Measurements from ENCODE around the gene CCL13.

- TF ChIP-seq RARB (CRISPR knock-in tag; IDR thresholded peaks at IDR 0.05) (no peak), ZNF70 (CRISPR knock-in tag; IDR thresholded peaks at IDR 0.05) (no peak), SNAI2 (CRISPR knock-in tag; IDR thresholded peaks at IDR 0.05) (no peak), ZNF8 (CRISPR knock-in tag; IDR thresholded peaks at IDR 0.05) (no peak), TCF4 (CRISPR knock-in tag; IDR thresholded peaks at IDR 0.05; ENCODE audit: borderline replicate concordance) (no peak), GLIS3 (CRISPR knock-in tag; IDR thresholded peaks at IDR 0.05) (no peak), CSRNP3 (CRISPR knock-in tag; IDR thresholded peaks at IDR 0.05) (no peak), ESRRG (CRISPR knock-in tag; IDR thresholded peaks at IDR 0.05) (no peak), ZC3H10 (CRISPR knock-in tag; IDR thresholded peaks at IDR 0.05) (no peak), ARNTL (CRISPR knock-in tag; IDR thresholded peaks at IDR 0.05; ENCODE audit: borderline replicate concordance, low read depth) (no peak), ZFP3 (CRISPR knock-in tag; IDR thresholded peaks at IDR 0.05) (no peak)
These were observed 34.4 kb downstream of the CCL13 start for GRCh38 chr17:34390649-34391048.

Data from SK-N-SH treated with all-trans-retinoic acid at 6 μM for 48 hours (cell line).